Transverse colon (tissue), 4 donors: Measurements from ENCODE around the gene CYB561D2.
A peak's percentile ranks its signal among the peaks of the same experiment; 100 is the strongest.

Source experiments
- EP300 ChIP-seq: sonication (generic); formaldehyde crosslinking; IDR thresholded peaks from one replicate; pipeline ENCODE4 v1.6.1; 2017; ENCODE audit warnings: antibody characterized with exemption, low read depth
- POLR2AphosphoS5 ChIP-seq, 3 donors: sonication (generic); formaldehyde crosslinking; IDR thresholded peaks; one replicate each; pipeline ENCODE4 v1.6.1; 2016; ENCODE audit warnings: antibody characterized with exemption in 3 of 3
- TF ChIP-seq, protein P1 (sequence below), 5 experiments: fragments of 200-600 bp in 3 of 5; fragments of 450-650 bp in 2 of 5; sonication (generic) in 3 of 5; IDR thresholded peaks; 1 replicate in 2 of 5; 2 replicates in 3 of 5; pipeline ENCODE4 v1.5.1; 2016 to 2017; ENCODE audit warnings: antibody characterized with exemption in 5 of 5, inconsistent platforms in 3 of 5, mild to moderate bottlenecking in 2 of 5, moderate library complexity in 1 of 5

DNA sequence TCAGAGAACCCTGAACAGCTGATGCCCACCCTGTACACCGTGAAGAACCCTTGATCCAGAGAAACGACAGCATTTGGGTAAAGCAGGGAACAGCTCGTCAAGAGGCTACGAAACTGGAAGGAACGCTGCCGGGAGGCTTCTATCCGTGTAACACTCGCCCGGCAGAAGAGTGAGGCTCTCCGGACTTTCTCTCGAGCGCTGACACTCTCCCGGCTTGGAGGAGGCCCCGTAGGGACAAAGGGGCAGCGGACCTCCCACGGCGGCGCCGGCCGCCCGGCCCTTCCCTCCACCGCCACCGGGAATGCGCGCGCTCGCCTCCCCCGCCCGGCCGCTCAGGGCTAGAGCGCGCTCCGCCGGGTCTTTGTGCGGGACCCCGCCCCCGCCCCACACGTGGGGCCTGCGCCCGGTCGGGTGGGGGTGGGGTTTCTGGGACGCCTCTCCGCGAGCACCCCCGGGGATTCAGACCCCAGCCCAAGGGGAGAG is 29.8 kb upstream of the CYB561D2 start:
- TF ChIP-seq, protein P1, sequence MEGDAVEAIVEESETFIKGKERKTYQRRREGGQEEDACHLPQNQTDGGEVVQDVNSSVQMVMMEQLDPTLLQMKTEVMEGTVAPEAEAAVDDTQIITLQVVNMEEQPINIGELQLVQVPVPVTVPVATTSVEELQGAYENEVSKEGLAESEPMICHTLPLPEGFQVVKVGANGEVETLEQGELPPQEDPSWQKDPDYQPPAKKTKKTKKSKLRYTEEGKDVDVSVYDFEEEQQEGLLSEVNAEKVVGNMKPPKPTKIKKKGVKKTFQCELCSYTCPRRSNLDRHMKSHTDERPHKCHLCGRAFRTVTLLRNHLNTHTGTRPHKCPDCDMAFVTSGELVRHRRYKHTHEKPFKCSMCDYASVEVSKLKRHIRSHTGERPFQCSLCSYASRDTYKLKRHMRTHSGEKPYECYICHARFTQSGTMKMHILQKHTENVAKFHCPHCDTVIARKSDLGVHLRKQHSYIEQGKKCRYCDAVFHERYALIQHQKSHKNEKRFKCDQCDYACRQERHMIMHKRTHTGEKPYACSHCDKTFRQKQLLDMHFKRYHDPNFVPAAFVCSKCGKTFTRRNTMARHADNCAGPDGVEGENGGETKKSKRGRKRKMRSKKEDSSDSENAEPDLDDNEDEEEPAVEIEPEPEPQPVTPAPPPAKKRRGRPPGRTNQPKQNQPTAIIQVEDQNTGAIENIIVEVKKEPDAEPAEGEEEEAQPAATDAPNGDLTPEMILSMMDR (IDR thresholded peaks at IDR 0.05), result no peak
- TF ChIP-seq POLR2AphosphoS5 (IDR thresholded peaks at IDR 0.05) (peak in 1 of 3 donors; percentile 47), EP300 (no peak)
